ENCODE data around the gene ENPEP.

GRCh38 chr4:110567214-110567613 is 91.3 kb downstream of the ENPEP start:
- TF ChIP-seq MAX (CRISPR knock-in tag; IDR thresholded peaks at IDR 0.05), result no peak
- no peak for TF ChIP-seq NFYB (CRISPR knock-in tag; conservative IDR thresholded peaks at IDR 0.05; ENCODE audit: low read depth)

All from WTC11 (cell line).